PFSK-1 (cell line): ENCODE results near the gene NCK2.

Source experiments
- FOXP2 ChIP-seq: optimal IDR thresholded peaks from 2 replicates; pipeline ENCODE3; 2011; ENCODE audit warnings: borderline replicate concordance, control low read depth, inconsistent platforms; ENCODE audit not compliant: insufficient read depth; ENCODE audit errors: extremely low read length, extremely low read depth
- POLR2AphosphoS5 ChIP-seq: IDR thresholded peaks from 2 replicates; pipeline ENCODE4 v1.6.1; 2012; ENCODE audit warnings: low read depth, mild to moderate bottlenecking, control low read depth, low read length, moderate library complexity
- SIN3A ChIP-seq: IDR thresholded peaks from 2 replicates; pipeline ENCODE4 v1.6.1; 2012; ENCODE audit warnings: mild to moderate bottlenecking, low read length, moderate library complexity, borderline replicate concordance; ENCODE audit not compliant: insufficient read depth
- TAF1 ChIP-seq: IDR thresholded peaks from 2 replicates; pipeline ENCODE4 v1.6.1; 2012; ENCODE audit warnings: low read length, control low read depth, borderline replicate concordance; ENCODE audit not compliant: insufficient read depth
- TF ChIP-seq, protein P1 (sequence below), 2 experiments: IDR thresholded peaks; 2 replicates each; pipeline versions ENCODE4 v1.6.1 to v1.8.0; 2011 to 2012; ENCODE audit warnings: low read depth in 2 of 2, low read length in 2 of 2, control low read depth in 1 of 2, inconsistent platforms in 1 of 2, mild to moderate bottlenecking in 1 of 2, moderate library complexity in 1 of 2; ENCODE audit not compliant: insufficient read depth in 1 of 2

NCK2 gene

DNA sequence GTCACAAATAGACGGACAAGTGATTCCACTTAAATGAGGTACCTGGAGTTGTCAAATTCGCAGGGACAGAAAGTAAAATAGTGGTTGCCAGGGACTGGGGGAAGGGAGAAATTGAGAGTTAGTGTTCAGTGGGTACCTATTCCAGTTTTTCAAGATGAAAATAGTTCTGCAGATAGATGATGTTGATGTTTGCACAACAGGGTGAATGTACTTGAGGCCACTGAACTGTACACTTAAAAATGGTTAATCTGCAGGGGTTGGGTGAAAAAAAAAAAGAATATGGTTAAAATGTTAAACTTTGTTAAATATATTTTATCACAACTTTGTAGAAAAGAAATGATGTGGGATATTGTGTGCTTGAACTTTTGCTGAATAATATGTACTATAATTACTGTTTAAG, 102.3 kb downstream of the NCK2 start:
- TF ChIP-seq FOXP2 (no peak), POLR2AphosphoS5 (no peak), TAF1 (no peak), SIN3A (no peak)
- TF ChIP-seq, protein P1, sequence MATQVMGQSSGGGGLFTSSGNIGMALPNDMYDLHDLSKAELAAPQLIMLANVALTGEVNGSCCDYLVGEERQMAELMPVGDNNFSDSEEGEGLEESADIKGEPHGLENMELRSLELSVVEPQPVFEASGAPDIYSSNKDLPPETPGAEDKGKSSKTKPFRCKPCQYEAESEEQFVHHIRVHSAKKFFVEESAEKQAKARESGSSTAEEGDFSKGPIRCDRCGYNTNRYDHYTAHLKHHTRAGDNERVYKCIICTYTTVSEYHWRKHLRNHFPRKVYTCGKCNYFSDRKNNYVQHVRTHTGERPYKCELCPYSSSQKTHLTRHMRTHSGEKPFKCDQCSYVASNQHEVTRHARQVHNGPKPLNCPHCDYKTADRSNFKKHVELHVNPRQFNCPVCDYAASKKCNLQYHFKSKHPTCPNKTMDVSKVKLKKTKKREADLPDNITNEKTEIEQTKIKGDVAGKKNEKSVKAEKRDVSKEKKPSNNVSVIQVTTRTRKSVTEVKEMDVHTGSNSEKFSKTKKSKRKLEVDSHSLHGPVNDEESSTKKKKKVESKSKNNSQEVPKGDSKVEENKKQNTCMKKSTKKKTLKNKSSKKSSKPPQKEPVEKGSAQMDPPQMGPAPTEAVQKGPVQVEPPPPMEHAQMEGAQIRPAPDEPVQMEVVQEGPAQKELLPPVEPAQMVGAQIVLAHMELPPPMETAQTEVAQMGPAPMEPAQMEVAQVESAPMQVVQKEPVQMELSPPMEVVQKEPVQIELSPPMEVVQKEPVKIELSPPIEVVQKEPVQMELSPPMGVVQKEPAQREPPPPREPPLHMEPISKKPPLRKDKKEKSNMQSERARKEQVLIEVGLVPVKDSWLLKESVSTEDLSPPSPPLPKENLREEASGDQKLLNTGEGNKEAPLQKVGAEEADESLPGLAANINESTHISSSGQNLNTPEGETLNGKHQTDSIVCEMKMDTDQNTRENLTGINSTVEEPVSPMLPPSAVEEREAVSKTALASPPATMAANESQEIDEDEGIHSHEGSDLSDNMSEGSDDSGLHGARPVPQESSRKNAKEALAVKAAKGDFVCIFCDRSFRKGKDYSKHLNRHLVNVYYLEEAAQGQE (IDR thresholded peaks at IDR 0.05; ENCODE audit: insufficient read depth in 1 of 2, low read depth in 2 of 2, low read length in 2 of 2) = no peak

DNA sequence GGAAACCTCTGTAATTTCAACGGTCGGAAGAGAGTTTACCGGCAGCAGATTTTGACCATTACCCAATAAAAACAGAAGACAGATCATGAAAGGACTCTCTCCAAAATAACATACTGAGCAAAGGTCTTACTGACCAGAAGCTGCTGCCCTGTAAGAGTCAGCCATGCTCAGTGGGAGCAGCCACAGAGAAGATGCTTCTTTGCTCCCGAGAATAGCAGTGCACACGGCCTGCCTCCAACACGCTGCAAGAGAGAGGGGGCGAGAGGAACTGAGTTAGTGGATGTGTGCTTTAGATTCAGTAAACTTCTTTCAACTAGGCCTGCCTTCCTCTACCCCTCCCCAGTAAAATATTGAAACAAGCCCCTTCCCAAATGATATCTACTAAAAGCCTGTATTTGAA, 103.7 kb downstream of the NCK2 start:
- TF ChIP-seq POLR2AphosphoS5 (no peak), SIN3A (no peak), FOXP2 (no peak)

DNA sequence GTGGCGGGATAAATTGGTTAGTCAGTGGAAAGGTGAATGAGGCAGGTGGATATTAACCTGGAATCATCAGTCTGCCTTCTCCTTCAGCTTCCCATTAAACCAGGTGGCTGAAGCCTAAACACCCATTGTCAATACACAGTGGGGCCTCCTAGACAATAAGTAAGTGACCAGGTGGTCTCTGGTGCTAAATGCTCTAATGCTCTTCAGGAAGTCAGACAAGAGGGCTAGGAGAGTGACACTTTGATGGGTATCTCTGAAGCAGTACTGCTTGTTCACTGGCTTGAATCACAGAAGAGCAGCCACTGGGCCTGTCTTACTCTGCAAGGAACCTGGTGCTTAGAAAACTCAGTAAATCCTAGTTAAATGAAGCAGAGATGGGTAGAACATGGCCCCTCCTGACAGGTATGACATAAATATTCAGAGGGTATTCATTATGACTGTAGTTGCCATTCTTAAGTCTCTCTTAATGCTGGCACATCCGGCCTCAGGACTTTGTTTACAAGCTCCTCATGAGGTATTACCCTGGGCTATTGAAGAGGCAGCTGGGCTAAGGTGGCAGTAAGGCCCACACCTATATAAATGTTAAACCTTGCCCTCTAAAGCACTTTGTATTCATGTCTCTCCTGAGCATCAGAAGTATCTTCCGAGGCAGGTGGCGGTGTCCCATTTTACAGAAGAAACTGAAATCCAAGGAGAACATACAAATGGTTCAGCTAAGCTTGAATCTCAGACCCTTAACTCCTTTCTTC, 104.9 kb downstream of the NCK2 start:
- TF ChIP-seq TAF1 = no peak
- TF ChIP-seq, protein P1 (IDR thresholded peaks at IDR 0.05; ENCODE audit: insufficient read depth in 1 of 2, low read depth in 2 of 2, low read length in 2 of 2) = no peak
- no peak for TF ChIP-seq POLR2AphosphoS5
- TF ChIP-seq SIN3A = no peak
- TF ChIP-seq FOXP2 = no peak

DNA sequence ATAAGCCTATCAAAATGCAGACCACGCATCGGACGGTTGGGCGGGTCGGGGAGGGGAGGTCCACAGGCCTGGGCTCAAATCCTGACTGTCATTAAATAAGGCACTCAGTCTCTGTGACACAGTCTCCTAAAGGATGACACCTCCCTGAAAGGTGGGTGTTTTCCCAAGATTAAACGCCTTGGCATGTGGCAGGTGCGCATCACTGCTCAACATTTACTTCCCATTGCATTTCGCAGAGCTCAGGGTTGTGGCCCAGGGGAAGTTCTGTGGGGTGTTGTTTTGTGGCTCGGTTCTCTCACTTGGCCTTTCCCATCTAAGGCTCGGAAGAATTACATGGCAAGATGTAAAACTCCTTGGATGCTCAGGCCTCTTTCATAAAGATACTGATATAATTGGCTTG, 107.4 kb downstream of the NCK2 start:
- TF ChIP-seq POLR2AphosphoS5 (no peak), FOXP2 (no peak), SIN3A (no peak), TAF1 (no peak)
- TF ChIP-seq, protein P1 (IDR thresholded peaks at IDR 0.05; ENCODE audit: insufficient read depth in 1 of 2, low read depth in 2 of 2, low read length in 2 of 2) = no peak

DNA sequence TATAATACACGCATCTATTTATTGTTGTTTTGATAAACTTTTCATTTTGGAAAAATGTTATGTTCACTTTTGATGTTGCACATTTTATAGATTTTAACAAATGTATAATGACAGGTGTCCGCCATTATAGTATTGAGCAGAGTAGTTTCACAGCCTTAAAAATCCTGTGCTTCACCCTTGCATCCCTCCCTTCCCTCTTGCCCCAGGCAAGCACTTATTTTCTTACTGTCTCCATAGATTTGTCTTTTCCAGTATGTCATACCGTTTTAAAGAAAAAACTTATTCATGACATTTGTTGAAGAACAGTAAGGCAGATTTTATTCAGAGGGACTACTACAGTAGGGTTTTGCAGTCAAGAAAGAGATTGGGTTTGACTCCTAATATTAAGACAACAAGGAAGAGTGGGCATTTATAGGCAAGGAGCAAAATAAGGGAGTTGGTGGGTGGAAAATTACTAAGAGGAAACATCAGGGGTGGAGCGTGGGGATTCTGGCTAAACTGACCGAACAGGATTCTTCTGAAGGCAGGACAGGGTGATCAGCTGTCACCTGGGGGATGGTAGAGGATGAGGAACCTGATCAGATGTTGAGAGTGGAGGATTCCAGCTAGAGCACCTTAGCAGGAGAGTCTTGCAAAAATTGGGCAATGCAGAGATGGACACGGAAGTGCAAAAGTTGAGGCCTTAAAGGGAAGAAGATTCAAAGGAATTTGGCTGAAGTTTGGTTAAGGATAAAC, 108.8 kb downstream of the NCK2 start:
- TF ChIP-seq, protein P1 (IDR thresholded peaks at IDR 0.05; ENCODE audit: insufficient read depth in 1 of 2, low read depth in 2 of 2, low read length in 2 of 2) = no peak
- TF ChIP-seq TAF1 (no peak), POLR2AphosphoS5 (no peak), SIN3A (no peak), FOXP2 (no peak)
